K562 (cell line): ENCODE measurements around the gene GMEB2. TPM values are rescaled to one million over a fixed set of nuclear protein-coding genes. Genes with fewer than 3 reads are reported as not detected.
A peak's percentile ranks its signal among the peaks of the same experiment; 100 is the strongest.

Source experiments
- BRCA1 ChIP-seq, 2 experiments: fragments of 450-650 bp in 1 of 2; sonication (generic) in 1 of 2; formaldehyde crosslinking in 1 of 2; IDR thresholded peaks; 2 replicates each; pipeline versions ENCODE4 v1.5.0 to v1.6.1; 2017 to 2020; ENCODE audit warnings: mild to moderate bottlenecking in 1 of 2, missing genetic modification reagents in 1 of 2
- CBX1 ChIP-seq: sonication (generic); IDR thresholded peaks from 2 replicates; pipeline ENCODE4 v1.6.1; 2016; ENCODE audit warnings: antibody characterized with exemption, low read depth, mild to moderate bottlenecking
- CREB3L1 ChIP-seq: fragments of 450-650 bp; IDR thresholded peaks from 2 replicates; pipeline ENCODE4 v1.6.1; 2014; ENCODE audit warnings: low read depth, mild to moderate bottlenecking, moderate library complexity, borderline replicate concordance
- DDX20 ChIP-seq: fragments of 450-650 bp; IDR thresholded peaks from 2 replicates; pipeline ENCODE4 v1.6.1; 2016; ENCODE audit warnings: missing genetic modification characterization, low read depth, mild to moderate bottlenecking, missing compliant biosample characterization, moderate library complexity
- FIP1L1 ChIP-seq: fragments of 200-400 bp; formaldehyde crosslinking; IDR thresholded peaks from 2 replicates; pipeline ENCODE4 v1.6.1; 2018; ENCODE audit warnings: mild to moderate bottlenecking, low read depth, low read length; ENCODE audit not compliant: poor library complexity, severe bottlenecking
- IFI16 ChIP-seq: fragments of 250-450 bp; sonication (Bioruptor Pico); IDR thresholded peaks from 2 replicates; pipeline ENCODE4 v2.1.2; 2022; ENCODE audit warnings: mild to moderate bottlenecking, inconsistent platforms
- MAFG ChIP-seq: fragments of 450-650 bp; conservative IDR thresholded peaks from 2 replicates; pipeline ENCODE4 v1.6.1; 2016; ENCODE audit warnings: missing genetic modification characterization, missing compliant biosample characterization
- RBM39 ChIP-seq: fragments of 200-400 bp; formaldehyde crosslinking; optimal IDR thresholded peaks from 2 replicates; pipeline ENCODE3; 2018; ENCODE audit warnings: low read depth, low read length
- SETDB1 ChIP-seq: IDR thresholded peaks from one replicate; pipeline ENCODE4 v1.6.1; 2012; ENCODE audit warnings: low read length, control low read depth, inconsistent platforms
- SMARCB1 ChIP-seq: IDR thresholded peaks from 2 replicates; pipeline ENCODE4 v1.6.1; 2011; ENCODE audit warnings: improper control_type of control experiment, low read depth; ENCODE audit not compliant: insufficient read length
- TSC22D4 ChIP-seq: fragments of 450-650 bp; IDR thresholded peaks from 2 replicates; pipeline ENCODE4 v1.6.1; 2016; ENCODE audit warnings: missing genetic modification characterization, missing biosample characterization, control low read depth
- U2AF2 ChIP-seq: fragments of 200-400 bp; formaldehyde crosslinking; optimal IDR thresholded peaks from 2 replicates; pipeline ENCODE3; 2017; ENCODE audit warnings: low read depth, mild to moderate bottlenecking, low read length
- WHSC1 ChIP-seq: IDR thresholded peaks from one replicate; pipeline ENCODE4 v1.6.1; 2012; ENCODE audit warnings: low read length, control low read depth, inconsistent platforms
- ZFX ChIP-seq: sonication (generic); formaldehyde crosslinking; IDR thresholded peaks from 2 replicates; pipeline ENCODE4 v1.8.0; 2022; ENCODE audit warnings: mild to moderate bottlenecking, missing genetic modification reagents, moderate library complexity
- ZNF239 ChIP-seq: fragments of 250-450 bp; sonication (Bioruptor Pico); IDR thresholded peaks from 2 replicates; pipeline ENCODE4 v1.4.0; 2020; ENCODE audit warnings: mild to moderate bottlenecking
- ZNF696 ChIP-seq: fragments of 250-450 bp; sonication (Bioruptor Pico); conservative IDR thresholded peaks from 2 replicates; pipeline ENCODE4 v1.4.0; 2020; ENCODE audit warnings: mild to moderate bottlenecking, moderate library complexity
- polyA plus RNA-seq, 8 experiments: library from polyadenylated mRNA; depleted of rRNA in 4 of 8; stranded (reverse) in 5 of 8; unstranded in 3 of 8; fragments of >200 nt; fragmentation: Nextera tagmentation in 2 of 8; fragmentation: Illumina TruSeq in 1 of 8; extraction: Ambion mirVana in 2 of 8; extraction: Trizol in 1 of 8; gene quantifications; 2 replicates each; pipeline versions ENCODE4 v1.2.1 to v1.2.3, GENCODE V29; 2011 to 2014; ENCODE audit warnings: inconsistent platforms in 1 of 8, missing spikeins in 1 of 8
- total RNA-seq, 7 experiments: library from RNA; depleted of rRNA in 6 of 7; stranded (reverse); fragments of >200 nt in 6 of 7; fragmentation: Illumina TruSeq in 2 of 7; extraction: Trizol in 2 of 7; gene quantifications; 2 replicates each; pipeline versions ENCODE4 v1.2.1 to v1.2.3, GENCODE V29; 2011 to 2021; ENCODE audit warnings: low replicate concordance in 1 of 7
- TF ChIP-seq, protein P1 (sequence below): fragments of 450-650 bp; formaldehyde crosslinking; IDR thresholded peaks from 2 replicates; pipeline ENCODE4 v1.4.0; 2020; ENCODE audit warnings: mild to moderate bottlenecking, moderate library complexity
- TF ChIP-seq, protein P2 (sequence below): fragments of 450-650 bp; IDR thresholded peaks from 2 replicates; pipeline ENCODE4 v1.6.1; 2016; ENCODE audit warnings: borderline replicate concordance
- TF ChIP-seq, protein P3 (sequence below): fragments of 150-350 bp; IDR thresholded peaks from 2 replicates; pipeline ENCODE4 v1.6.1; 2014; ENCODE audit warnings: low read depth, mild to moderate bottlenecking, low read length, borderline replicate concordance

The GMEB2 gene
- total and polyA plus RNA-seq, 9 of the 15 experiments (the other 6 are each of a cell fraction or from before 2014, with no cell fraction given) = 0.03 to 13.9 (median 6.3) TPM

DNA sequence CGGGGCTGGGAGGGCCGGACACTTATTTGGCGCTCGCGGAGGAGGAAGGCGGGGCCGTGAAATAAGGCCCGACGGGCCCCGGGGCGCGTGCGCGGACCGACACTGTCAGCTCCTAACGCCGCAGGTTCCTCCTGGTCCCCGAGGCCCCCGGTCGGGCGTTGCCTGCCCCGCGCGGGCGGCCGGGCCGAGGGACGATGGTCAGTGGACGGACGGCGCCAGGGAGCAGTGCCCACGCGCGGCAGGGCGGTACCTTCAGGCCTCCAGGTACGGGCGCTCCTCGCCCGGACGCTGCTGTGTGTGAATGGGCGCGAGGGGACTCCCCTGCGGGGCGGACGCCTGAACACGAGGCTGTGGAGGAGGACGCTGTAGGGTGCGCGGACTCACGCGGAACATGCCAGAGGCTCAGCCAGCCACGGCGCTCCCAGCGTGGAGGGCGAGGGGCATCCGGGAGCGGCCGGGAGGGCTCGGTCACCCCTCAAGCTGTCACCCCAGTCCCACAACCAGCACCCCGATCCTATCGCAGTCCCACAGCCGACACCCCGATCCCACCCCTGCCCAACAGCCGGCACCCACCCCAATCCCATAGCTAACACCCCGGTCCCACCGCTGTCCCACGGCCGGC is 339 bp upstream of the GMEB2 start (continued):
- TF ChIP-seq, protein P1, sequence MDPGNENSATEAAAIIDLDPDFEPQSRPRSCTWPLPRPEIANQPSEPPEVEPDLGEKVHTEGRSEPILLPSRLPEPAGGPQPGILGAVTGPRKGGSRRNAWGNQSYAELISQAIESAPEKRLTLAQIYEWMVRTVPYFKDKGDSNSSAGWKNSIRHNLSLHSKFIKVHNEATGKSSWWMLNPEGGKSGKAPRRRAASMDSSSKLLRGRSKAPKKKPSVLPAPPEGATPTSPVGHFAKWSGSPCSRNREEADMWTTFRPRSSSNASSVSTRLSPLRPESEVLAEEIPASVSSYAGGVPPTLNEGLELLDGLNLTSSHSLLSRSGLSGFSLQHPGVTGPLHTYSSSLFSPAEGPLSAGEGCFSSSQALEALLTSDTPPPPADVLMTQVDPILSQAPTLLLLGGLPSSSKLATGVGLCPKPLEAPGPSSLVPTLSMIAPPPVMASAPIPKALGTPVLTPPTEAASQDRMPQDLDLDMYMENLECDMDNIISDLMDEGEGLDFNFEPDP = no peak
- TF ChIP-seq, protein P2, sequence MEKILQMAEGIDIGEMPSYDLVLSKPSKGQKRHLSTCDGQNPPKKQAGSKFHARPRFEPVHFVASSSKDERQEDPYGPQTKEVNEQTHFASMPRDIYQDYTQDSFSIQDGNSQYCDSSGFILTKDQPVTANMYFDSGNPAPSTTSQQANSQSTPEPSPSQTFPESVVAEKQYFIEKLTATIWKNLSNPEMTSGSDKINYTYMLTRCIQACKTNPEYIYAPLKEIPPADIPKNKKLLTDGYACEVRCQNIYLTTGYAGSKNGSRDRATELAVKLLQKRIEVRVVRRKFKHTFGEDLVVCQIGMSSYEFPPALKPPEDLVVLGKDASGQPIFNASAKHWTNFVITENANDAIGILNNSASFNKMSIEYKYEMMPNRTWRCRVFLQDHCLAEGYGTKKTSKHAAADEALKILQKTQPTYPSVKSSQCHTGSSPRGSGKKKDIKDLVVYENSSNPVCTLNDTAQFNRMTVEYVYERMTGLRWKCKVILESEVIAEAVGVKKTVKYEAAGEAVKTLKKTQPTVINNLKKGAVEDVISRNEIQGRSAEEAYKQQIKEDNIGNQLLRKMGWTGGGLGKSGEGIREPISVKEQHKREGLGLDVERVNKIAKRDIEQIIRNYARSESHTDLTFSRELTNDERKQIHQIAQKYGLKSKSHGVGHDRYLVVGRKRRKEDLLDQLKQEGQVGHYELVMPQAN = peak; percentile 84
- peak; percentile 59; the same call in 1 of the 2 replicates for TF ChIP-seq CREB3L1
- no peak for TF ChIP-seq U2AF2
- no peak for TF ChIP-seq WHSC1
- TF ChIP-seq BRCA1 (IDR thresholded peaks at IDR 0.05) = no peak
- TF ChIP-seq BRCA1 (CRISPR knock-in tag; IDR thresholded peaks at IDR 0.05) = 0 out of 2 replicates have a peak, but pooled peaks have one; percentile 74
- TF ChIP-seq FIP1L1 = peak; percentile 37
- TF ChIP-seq CBX1 = 0 out of 2 replicates have a peak, but pooled peaks have one; percentile 69
- TF ChIP-seq MAFG (tag) = no peak
- no peak for TF ChIP-seq RBM39
- no peak for TF ChIP-seq SMARCB1
- no peak for TF ChIP-seq ZNF239 (CRISPR knock-in tag)
- no peak for TF ChIP-seq ZNF696 (CRISPR knock-in tag)
- TF ChIP-seq TSC22D4 (tag) = no peak
- TF ChIP-seq ZFX (CRISPR knock-in tag) = peak; percentile 1; the same call in 1 of the 2 replicates
- TF ChIP-seq, protein P3, sequence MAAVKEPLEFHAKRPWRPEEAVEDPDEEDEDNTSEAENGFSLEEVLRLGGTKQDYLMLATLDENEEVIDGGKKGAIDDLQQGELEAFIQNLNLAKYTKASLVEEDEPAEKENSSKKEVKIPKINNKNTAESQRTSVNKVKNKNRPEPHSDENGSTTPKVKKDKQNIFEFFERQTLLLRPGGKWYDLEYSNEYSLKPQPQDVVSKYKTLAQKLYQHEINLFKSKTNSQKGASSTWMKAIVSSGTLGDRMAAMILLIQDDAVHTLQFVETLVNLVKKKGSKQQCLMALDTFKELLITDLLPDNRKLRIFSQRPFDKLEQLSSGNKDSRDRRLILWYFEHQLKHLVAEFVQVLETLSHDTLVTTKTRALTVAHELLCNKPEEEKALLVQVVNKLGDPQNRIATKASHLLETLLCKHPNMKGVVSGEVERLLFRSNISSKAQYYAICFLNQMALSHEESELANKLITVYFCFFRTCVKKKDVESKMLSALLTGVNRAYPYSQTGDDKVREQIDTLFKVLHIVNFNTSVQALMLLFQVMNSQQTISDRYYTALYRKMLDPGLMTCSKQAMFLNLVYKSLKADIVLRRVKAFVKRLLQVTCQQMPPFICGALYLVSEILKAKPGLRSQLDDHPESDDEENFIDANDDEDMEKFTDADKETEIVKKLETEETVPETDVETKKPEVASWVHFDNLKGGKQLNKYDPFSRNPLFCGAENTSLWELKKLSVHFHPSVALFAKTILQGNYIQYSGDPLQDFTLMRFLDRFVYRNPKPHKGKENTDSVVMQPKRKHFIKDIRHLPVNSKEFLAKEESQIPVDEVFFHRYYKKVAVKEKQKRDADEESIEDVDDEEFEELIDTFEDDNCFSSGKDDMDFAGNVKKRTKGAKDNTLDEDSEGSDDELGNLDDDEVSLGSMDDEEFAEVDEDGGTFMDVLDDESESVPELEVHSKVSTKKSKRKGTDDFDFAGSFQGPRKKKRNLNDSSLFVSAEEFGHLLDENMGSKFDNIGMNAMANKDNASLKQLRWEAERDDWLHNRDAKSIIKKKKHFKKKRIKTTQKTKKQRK = no peak
- no peak for TF ChIP-seq SETDB1
- TF ChIP-seq DDX20 (tag) = no peak
- no peak for TF ChIP-seq IFI16 (CRISPR knock-in tag)
